ENCODE measurements around the gene TGFBI. TPM values are rescaled to one million over a fixed set of nuclear protein-coding genes. Genes with fewer than 3 reads are reported as not detected.

The TGFBI gene
- total and polyA plus RNA-seq, 9 of the 15 experiments (the other 6 are each of a cell fraction or from before 2014, with no cell fraction given) = 0.05 to 0.62 (median 0.08) TPM; not detected in 6

- TF ChIP-seq PRDM10 (IDR thresholded peaks at IDR 0.05; ENCODE audit: partially characterized antibody) = peak; percentile 93
- no peak for TF ChIP-seq GATAD2B (IDR thresholded peaks at IDR 0.05; ENCODE audit: borderline replicate concordance)
- TF ChIP-seq E2F6 (IDR thresholded peaks at IDR 0.05; ENCODE audit: borderline replicate concordance in 1 of 2, extremely low read depth in 1 of 2, insufficient read depth in 1 of 2, insufficient read length in 1 of 2, low read depth in 1 of 2, low read length in 1 of 2, poor library complexity in 1 of 2, severe bottlenecking in 1 of 2) = peak; percentile 28 to 30
- peak; percentile 91 for TF ChIP-seq SOX6 (IDR thresholded peaks at IDR 0.05)
- TF ChIP-seq GABPB2 (CRISPR knock-in tag; conservative IDR thresholded peaks at IDR 0.05) = no peak
- TF ChIP-seq TARDBP (IDR thresholded peaks at IDR 0.05) = no peak
- TF ChIP-seq RCOR1 (IDR thresholded peaks at IDR 0.05; ENCODE audit: borderline replicate concordance in 1 of 2, low read depth in 2 of 2, low read length in 2 of 2) = peak in 1 of 2 experiments; percentile 36; a peak in 1 of 4 replicates
- 0 out of 4 replicates have a peak, but pooled peaks of 1 of the 2 experiments have one; percentile 16 for TF ChIP-seq NRF1 (conservative IDR thresholded peaks at IDR 0.05 in 1 of 2, IDR thresholded peaks at IDR 0.05 in 1 of 2)
- TF ChIP-seq PKNOX1 (IDR thresholded peaks at IDR 0.05) = peak; percentile 71
- no peak for TF ChIP-seq ZFX (CRISPR knock-in tag; IDR thresholded peaks at IDR 0.05)
- TF ChIP-seq VEZF1 (CRISPR knock-in tag; IDR thresholded peaks at IDR 0.05) = peak; percentile 75
- no peak for TF ChIP-seq ZNF57 (CRISPR knock-in tag; IDR thresholded peaks at IDR 0.05)
- no peak for TF ChIP-seq HINFP (tag; conservative IDR thresholded peaks at IDR 0.05; ENCODE audit: low read depth)
- peak in 1 of 2 experiments; percentile 52; a peak in 2 of 4 replicates for TF ChIP-seq MAZ (CRISPR knock-in tag; conservative IDR thresholded peaks at IDR 0.05 in 1 of 2, IDR thresholded peaks at IDR 0.05 in 1 of 2)
- TF ChIP-seq TFAP4 (CRISPR knock-in tag; IDR thresholded peaks at IDR 0.05; ENCODE audit: borderline replicate concordance) = peak; percentile 81; the same call in 1 of the 2 replicates
Measured at GRCh38 chr5:136087961-136088871, 59.4 kb downstream of the TGFBI start (continued).
